CD4-positive, alpha-beta T cell treated with Interleukin-10 for 1 hour (primary cell): ENCODE measurements around the gene RNGTT.
A peak's percentile ranks its signal among the peaks of the same experiment; 100 is the strongest.
"Not testable (repeated sequence)": the region's sequence is repeated elsewhere in the genome, so short reads cannot be mapped to it uniquely, and the experiment has no call there.

Experiments
- DNase-seq: peaks from one replicate; pipeline ENCODE4 v3.0.0-alpha.2; 2020

RNGTT gene

DNA sequence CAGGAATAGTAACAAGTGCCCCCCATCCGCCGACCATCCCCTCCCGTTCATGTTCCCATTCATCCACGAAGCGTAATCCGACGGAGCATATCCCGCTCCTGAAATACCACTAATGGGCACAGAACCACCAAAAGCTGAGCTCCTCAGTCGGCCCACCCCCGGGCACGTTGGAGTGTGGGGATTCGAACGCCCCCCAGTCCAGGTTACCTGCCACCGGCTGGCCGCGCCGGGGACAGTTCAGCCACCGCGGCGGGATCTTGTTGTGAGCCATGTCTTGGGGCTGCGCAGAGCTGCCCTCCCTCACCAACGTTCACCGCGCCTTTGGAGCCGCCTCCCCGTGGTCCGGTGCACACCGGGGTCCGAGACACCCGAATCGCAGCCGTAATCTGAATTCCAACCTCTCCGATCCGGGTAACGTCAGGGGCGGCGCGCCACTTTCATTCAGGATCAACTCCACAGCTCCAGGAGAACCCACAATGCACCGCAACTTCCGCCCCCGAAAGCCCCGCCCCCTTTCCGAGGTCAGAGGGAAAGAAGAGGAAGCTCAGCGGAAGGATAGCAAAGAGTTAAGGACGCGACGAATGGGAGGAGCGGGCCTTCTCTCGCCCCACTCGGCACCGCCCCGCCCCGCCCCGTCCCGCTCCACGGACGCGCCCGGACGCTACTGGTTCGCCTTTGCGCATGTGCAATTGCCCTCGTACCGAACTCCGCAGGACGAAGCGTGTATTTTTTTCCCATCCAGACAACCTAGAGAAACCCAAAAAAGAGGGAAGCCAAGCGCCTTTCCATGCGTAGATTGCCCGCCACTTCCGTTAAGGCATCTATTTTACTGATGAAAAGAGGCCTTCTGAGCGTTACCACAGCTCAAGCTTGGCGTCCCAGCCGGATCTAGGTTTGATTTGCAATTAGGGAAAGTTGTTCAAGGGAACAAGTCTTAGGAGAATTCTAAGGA is at the start of gene RNGTT:
Gene RNGTT (minus strand): TSS at position 480 of the 952 bp plus-strand sequence. CDS start 209 bp downstream, at position 271.
- peak; percentile 97 for DNase-seq

DNA sequence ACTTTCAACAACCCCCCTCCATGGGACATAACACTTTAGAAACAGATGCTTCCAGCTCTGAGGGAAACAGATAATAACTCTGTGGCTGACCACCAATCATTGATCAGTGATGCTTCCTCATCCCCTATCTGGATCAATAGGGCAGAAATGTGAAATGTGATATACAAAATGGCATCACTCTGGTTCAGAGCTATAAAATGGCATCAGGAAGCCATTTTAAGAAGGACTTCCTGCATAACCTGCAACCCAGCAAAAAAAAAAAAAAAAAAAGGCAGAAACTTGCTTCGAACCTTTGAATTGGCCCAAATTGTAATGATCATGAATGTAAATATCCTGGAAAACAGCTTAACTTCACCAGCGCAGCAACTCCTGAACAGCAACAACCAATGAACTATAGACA is 48.0 kb upstream of the RNGTT start:
- no peak for DNase-seq

DNA sequence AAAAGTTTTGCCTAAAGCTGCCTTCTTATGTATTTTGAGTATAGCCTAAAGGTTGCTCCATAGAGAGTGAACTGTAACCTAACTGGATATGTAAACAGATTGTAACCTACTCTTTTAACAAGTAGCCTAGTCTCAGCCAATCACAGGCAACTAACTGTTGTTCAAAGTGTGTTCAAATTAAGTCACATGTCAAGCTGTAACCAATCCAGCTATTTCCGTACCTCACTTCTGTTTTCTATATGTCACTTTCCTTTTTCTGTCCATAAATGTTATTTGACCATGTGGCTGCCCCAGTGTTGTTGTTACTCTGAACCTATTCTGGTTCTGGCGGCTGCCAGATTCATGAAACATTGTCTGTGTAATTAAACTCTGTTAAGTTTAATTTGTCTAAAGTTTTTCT is 47.4 kb upstream of the RNGTT start:
- no peak for DNase-seq

- no peak for DNase-seq
These were observed 46.2 kb upstream of the RNGTT start for GRCh38 chr6:89009624-89010059.

DNA sequence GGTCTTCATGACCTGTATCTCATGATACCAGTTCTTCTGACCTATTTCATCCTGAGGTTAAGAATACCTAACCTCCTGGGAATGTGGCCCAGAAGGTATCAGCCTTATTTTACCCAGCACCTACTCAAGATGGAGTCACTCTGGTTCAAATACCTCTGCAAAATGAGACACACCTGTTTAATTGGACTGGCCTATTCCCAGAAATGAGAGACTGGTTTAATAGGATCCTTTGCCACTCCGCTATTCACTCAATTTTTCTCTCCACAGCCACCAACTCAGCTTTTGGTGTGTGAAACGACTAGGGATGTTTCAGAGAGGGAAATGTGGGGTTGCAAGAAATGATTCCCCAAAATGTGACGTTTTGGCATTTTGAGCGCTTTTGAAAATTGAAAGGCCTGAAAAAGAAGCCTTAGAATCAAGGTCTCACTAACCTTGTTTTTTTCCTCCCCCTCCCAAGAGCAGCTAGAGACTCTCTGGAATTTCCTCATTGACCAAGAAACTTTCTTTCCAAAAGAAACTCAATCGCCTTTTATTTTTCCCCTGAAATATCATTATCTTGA is 45.5 kb upstream of the RNGTT start:
- DNase-seq = no peak

GRCh38 chr6:89008001-89008814 is 44.8 kb upstream of the RNGTT start:
- DNase-seq = no peak

DNA sequence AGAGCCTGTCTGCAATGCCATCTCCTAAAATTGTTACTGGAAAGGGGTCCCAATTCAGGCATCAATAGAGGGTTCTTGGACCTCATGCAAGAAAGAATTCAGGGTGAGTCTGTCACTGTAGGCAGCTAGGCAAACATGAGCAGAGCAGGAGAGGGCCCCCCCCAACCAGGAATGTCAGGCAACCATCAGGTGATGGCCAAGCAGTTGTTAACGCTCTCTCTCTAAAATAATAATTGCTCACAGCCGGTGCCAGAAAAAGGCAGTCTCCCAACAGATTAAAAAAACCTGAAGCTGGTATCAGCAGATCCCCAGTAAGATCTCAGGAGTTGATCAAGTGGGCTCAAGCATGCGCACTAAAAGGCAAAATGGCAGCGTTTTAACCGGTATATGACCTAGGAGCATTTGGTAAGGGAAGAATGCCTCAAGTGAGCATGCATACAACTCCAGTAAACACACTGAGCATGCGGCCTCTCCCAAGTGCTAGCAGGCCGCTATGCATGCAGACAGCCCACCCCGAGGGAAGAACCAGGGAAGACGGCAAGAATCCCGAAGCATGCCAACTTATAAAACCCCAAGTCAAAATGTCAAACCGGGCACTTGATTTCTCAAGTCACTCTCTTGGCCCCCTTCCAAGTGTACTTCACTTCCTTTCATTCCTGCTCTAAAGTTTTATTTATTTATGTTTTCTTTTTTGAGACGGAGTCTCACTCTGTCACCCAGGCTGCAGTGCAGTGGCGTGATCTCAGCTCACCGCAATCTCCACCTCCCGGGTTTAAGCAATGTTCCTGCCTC is 44.0 kb upstream of the RNGTT start:
- no peak for DNase-seq

DNA sequence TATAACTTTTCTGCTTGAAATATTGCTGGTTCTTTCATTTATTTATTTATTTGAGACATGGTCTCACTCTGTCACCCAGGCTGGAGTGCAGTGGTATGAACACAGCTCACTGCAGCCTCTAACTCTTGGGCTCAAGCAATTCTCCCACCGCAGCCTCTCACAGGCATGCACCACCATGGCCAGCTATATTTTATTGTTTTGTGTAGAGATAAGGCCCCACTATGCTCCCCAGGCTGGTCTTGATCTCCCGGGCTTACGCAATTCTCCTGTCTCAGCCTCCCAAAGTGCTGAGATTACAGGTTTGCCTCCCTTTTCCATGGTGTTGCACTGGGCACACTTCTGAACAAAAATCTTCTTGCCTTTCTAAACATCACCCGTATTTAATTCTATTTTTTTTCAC is 39.1 kb upstream of the RNGTT start:
- no peak for DNase-seq

GRCh38 chr6:88997327-88997726 is 33.9 kb upstream of the RNGTT start:
- no peak for DNase-seq

DNA sequence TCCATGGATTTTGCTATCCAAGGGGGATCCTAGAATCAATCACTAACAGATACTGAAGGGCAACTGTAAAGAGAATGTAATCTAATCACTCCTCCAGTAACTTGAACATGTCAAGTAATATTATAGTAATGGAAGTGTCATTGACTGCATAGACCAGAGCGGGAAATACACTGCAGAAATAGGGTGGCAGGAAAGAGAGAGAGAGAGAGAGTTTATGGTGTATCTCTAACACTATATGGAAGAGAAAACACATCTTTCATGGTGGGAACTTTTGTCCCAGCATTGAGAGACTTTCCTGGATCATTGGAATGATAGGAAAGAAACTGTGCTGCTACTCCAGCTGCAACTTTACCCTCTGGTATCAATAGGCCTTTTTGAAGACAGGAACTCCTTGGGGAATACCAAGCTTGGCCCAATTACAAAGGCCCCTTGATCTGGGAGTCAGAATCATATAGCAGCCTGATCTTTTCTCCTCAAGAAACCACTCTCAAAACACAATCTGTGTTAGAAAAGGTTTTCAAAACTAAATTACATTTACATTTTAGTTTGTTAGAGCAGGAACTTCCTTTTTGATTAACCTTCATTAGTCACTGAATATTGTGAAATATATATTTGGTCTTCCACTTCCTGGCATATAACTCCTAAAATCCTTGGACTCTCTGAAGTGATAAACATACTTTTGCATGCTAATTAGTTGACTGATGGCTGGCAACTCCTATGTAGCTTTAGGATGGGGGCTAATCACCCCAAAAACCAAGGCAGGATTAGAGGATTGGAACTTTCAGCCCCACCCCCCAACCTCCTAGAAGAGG is 29.5 kb upstream of the RNGTT start:
- DNase-seq = no peak

GRCh38 chr6:88989215-88989614 is 25.8 kb upstream of the RNGTT start:
- DNase-seq = no peak

GRCh38 chr6:88987922-88988321 is 24.5 kb upstream of the RNGTT start:
- no peak for DNase-seq

DNA sequence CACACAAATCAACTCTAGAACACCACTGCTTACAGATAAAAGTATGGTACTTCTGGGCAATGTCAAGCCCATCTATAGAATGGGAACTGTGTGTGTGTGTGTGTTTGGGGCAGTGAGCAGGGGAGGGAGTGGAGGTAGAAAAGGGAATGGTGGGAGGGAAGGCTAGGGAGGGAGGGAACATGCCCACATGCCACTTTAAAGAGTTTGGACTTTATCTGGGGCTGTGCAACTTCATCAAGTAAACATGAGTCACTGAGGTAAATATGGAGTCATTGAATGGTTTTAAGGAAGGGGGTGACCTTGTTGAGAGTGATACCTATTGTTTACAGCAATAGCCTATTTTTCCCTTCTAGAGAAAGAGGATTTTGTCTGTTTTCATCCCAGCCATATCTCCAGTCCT is 22.5 kb upstream of the RNGTT start:
- DNase-seq = no peak

DNA sequence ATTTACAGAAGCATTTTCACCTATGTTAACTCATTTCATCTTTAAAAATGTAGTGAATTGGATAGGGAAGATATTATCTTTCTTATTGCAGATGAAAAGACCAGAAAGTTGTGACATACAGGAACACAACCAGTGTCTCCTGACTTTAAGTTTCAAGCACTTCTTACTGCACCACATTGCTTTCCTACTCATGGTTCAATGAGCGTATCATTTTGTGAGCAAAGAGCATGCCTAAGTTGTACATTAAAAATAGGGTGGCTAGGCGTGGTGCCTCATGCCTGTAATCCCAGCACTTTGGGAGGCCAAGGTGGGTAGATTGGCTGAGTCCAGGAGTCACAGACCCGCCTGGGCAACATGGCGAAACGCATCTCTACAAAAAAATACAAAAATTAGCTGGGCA is 21.2 kb upstream of the RNGTT start:
- no peak for DNase-seq

GRCh38 chr6:88984152-88984551 is 20.7 kb upstream of the RNGTT start:
- DNase-seq = no peak

DNA sequence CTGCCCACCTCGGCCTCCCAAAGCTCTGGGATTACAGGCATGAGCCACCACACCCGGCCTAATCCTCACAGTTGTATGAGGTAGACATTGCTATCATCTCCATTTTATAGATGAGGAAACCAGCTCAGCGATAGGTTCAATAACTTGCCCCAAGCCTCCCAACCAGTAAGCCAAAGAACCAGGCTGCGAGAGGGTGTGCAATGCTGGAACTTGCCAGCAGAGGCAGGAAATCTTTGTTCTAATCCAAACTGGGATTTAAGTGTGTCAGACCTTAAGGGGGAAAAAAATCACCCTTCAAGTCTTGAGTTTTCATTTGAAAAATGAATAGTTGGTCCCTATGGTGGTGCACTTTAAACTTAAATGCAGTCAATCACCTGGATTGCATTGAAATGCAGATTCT is 20.1 kb upstream of the RNGTT start:
- peak; percentile 17 for DNase-seq

- DNase-seq = not testable (repeated sequence)
These were observed 19.7 kb upstream of the RNGTT start for GRCh38 chr6:88983129-88983528.

DNA sequence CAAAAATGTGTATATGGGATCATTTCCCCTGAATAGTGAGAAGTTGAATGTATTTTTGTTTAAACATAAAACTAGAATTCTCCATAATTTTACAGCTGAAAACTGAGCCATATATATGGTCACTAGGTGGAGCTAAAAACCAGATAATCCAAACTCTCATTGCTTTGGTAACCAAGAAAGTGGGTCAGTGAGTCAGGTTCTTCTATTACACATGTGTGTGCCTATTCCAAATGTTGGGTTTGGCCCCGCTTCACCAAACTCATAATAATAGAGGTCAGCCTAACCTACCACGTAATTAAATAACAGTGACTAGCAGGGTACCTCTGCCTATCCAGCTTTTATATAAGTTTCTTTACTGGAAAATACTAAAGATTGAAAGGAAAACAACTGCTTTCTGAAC is 19.3 kb upstream of the RNGTT start:
- peak; percentile 75 for DNase-seq

GRCh38 chr6:88975369-88975768 is 12.0 kb upstream of the RNGTT start:
- no peak for DNase-seq

DNA sequence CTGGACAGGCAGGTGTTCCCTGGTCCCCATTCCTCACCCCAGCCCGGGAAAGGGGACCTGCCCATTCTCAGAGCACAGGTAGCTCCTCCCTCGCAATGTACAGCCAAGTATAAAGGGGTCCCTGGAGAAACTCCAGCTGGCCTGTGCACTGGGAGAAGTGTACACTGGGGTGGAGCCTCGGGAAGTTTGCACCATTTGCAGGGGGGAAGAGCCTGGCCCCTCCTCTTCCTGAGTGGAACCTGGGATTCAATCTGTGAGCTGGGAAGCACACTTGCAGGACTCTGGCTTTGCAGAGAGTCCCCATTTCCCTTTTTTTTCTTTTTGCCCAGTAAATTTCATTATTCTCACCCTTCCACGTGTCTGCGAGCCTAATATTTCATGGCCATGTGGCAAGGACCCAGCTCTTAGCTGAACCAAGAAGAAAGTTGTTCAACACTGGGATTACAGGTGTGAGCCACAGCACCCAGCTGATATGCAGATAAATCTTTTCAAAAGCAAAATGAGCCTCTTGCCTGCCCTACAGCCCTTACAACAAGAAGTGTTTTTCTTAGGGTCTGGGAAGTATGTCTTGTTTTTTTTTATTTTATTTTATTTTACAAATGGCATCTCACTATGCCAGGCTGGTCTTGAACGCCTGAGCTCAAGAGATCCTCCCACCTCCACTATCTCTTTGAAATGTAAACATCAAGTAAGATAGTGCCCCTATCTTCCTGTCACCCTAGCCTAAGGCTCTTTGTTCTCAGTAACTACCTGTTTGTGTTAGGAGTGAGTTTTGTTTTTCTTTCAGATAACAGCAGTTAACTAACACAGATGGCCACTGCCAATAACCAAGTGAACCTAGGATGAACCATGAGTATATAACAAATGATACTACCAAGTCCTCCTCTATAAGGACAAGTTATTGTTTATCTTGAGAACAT is 9.3 kb upstream of the RNGTT start:
- DNase-seq = no peak

DNA sequence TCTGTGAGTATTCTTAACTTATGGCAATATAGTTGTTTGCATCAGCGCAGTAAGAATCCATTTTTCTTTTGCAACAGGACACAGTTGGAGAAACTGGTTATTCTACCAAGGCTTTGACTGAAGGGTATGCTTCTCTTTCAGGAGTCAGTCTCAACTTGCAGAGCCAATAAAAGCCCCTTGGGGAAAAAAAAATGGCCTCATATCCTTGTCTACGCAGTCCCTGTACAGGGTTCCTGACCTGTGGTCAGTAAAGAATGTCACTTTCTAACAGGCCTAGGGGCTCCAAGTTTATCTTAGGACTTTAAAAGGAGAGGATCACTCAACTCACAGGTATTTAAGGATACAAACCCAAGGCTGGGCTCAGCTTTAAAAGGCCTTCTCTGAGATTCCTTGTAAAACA is 6.9 kb upstream of the RNGTT start:
- DNase-seq = no peak
